ENCODE data around the gene STAC.

The STAC gene, protein sequence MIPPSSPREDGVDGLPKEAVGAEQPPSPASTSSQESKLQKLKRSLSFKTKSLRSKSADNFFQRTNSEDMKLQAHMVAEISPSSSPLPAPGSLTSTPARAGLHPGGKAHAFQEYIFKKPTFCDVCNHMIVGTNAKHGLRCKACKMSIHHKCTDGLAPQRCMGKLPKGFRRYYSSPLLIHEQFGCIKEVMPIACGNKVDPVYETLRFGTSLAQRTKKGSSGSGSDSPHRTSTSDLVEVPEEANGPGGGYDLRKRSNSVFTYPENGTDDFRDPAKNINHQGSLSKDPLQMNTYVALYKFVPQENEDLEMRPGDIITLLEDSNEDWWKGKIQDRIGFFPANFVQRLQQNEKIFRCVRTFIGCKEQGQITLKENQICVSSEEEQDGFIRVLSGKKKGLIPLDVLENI

DNA sequence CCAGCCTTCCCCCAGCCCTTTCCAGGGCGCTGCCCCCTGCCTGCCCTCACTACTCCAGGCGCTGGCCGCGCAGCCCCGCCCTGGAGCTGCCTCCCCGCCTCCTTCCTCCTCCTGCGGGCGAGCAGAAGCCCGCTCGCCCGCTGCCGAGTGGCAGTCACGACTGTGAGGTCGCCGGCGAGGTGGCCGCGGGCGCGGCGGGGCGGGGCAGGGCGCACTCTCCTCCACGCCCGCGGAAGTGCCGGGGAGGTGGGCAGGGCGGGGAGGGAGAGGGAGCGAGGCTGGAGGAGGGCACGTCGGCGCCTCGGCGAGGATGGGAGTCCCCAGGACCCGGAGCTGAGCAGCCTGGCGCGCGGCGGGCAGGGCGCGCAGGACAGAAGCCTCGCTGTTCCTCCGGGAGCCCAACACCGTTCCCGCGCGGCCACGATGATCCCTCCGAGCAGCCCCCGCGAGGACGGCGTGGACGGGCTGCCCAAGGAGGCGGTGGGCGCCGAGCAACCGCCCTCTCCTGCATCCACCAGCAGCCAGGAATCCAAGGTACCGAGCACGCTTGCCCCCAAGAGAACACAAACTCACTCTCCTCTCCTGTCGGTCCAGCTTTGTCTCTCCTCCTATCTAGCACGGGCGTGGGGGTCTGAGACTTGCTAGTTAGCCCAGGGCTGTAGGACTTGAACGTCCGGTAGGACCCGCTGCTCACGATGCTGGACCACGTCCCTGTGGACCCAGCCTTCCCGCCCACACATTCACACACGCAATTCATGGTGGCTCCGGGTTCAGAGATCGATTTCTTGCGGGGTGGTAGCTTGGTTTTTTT lies at the start of gene STAC:
TSS of gene STAC (plus strand) at position 284 of the 811 bp plus-strand sequence. CDS start at position 424, 140 bp downstream.
- no peak for DNase-seq

DNA sequence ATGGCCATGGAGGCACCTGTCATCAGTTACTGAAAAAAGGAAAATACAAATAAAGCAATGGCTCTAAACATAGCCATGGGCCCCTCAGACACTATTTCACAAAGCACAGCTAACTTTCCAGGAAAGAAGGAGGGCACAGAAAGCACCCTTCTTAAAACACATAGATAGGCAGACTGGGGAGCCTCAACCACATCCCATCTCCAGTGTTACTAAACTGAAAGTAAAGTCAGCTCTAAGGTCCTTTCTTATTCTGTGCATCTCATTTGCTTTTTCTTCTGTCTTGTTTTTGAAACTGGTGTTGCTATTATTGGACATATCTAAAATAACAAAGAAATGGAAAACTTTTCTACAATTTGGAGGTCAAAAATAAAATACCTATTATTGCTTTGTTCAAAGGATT lies 48.2 kb upstream of the STAC start:
- no peak for DNase-seq

DNA sequence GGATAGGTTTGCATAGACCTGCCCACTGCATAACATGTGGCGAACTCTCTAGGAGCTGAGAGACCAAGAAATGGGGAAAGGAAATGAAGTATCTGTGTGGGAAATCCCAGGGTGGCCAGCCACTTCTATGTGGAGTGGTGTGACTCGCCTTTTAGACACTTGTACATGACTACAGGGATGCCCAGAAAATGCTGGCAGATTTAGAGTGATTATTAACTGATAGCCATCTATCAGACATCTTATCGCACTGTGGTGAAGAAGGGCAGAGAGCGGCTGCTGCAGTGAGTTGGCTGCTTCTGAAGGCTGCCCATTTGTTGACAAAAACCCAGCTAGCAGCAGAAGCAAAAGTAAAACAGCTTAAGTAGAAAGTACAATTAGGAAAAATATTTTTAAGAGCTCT lies 18.1 kb upstream of the STAC start:
- DNase-seq: no peak

DNA sequence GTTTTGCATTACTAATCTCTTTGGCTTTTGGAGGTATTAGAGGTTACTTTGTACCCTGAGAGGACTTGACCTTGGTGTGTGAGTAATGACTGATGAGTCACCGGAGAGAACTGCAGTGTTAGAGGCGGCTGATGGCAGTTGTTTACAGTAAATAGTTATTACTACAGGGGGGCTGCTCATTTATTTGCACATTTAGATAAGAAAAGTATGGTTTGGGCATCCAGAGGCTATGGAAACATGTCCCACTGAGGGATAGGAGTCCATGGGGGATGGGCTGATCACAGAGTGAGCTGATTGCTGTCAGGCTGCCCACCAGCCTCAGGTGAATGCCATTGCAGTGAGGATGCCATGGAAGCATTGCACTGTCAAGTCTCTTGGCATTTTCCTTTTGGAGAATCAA lies 17.3 kb upstream of the STAC start:
- DNase-seq: no peak

DNA sequence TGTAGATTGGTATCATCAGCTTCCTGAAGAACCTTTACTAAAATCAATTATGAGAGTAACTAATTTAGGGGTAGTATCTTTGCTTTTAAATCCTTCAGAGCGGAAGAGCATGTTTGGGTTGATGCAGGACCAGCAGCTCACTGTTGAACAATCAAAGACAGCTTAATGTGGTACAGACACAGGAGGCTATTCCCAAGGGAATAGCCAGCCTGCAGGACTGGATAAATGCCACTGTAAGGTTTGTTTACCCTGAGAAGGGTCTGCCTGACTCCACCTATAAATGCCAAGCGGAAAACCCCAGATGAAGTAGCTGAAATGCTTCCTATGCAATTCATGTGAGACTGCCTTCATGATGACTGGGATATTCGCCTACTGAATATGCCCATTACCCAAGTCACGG lies 16.0 kb upstream of the STAC start:
- no peak for DNase-seq

DNA sequence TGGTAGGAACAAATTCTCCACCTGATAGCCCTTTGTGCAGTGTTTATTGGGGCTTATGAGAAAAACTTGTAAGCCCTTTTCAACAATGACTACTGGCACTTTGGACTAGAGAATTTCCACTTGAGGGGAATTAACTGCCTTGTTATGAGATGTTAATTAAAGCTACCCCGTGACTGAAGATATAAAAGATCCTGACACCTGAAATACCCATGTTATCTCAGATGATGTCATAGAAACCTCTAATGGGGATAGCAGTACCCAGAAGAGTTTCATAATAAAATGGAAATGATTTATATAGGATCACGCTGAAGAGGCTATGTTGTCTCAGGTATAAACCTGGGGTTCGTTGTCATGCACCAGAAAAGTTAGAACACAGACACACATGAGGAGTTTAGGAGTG lies 14.5 kb upstream of the STAC start:
- DNase-seq: no peak

DNA sequence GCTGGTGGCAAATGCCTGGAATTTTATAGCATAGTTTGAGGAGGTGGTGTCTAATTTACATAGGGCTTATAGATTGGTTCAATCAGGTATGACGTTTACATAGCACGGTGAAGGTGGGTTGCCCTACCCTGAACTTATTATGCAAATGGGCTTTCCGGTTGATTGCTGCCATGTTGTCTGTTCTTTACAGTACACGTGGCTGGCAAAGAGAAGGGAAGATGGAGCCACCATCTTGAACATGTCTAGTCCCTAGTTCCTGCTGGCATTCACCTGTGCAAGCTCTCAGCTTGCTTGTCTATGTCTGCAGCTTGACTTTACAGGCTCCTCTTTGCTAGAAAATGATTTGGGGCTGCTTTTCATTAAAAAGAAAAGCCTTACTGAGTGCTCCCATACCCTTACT lies 14.0 kb upstream of the STAC start:
- no peak for DNase-seq

DNA sequence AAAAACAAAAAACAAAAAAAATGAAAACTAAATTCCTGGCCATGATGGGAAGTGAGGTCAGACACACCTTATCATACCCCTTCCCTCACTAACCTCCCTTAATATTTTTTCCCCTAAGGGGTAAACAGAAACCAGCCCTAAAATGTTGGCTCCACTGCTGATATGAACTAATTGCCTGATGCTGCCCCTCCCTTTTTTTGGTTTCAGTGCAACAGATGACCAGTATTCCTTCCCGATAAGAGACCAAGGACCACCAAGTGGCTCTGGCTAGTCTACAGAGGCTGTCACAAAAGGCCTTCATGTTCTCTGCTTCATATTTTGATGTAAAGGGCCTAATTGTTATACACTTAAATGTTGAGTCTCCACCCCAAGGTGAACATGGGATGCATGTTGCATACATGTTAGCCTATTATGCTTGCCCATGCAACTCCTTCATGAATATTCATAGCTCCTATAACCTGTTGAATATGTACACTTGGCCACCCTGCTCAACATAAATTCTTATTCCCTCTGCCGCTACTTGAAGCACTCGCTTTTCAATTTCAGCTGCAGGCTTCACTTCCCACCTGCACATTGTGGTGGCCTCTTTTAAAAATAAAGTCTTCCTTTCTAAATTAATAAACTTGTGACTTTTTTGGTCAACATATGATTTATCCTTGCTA lies 12.3 kb upstream of the STAC start:
- no peak for DNase-seq

DNA sequence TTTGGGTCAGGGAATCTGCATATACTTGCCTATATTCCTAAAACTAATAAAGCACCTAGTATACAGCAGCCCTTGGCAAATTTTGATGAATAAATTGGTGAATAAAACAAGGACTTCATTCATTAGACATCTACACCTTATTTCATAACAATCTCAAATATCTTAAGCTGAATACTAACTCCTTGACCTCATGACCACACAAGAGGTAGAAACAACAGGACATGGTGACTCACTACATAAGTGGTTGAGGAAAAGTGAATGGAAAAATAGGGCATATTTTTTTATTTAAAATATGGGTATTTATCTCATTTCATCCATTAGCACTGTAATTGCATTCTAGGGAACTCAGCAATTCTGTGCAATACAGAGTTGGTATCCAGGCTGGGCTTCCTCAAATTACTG lies 7.8 kb upstream of the STAC start:
- DNase-seq: no peak

DNA sequence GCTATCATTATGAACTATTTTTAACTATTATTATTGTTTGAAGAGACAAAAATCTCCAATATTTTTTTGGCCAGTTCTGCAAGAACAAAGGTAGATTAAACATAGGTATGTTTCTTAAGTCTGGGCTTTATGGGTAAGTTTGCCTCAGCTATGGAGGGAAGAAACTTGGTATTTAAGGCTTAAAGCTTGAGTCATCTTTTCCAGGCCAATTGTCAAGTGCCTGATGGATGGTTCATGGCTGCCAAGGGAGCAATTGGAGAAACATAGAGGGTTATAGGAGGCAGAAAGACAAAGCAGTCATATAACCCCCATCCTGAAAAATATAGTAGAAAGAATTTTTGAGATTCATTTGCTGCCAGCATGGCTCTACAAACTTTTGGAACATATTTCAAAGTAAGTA lies 7.2 kb upstream of the STAC start:
- DNase-seq: no peak

DNA sequence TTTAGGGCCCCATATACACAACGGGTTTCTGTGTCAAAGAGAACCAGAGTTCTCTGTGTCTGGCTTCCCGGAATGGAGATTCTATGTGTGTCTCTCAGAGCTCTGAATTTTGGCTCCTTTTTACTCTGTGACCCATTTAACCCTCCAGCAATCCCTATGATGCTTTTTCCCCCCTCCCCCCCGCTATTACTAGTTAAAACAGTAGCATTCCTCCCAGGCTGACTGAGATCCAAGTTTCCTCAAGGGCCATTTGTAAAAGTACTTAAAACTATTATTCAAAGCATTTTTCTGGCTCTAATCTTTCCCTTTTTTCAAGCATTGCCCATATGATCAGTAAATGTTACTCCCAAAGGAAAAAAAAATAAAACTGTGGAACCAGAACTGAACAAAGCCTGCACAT lies 6.6 kb upstream of the STAC start:
- DNase-seq: no peak

DNA sequence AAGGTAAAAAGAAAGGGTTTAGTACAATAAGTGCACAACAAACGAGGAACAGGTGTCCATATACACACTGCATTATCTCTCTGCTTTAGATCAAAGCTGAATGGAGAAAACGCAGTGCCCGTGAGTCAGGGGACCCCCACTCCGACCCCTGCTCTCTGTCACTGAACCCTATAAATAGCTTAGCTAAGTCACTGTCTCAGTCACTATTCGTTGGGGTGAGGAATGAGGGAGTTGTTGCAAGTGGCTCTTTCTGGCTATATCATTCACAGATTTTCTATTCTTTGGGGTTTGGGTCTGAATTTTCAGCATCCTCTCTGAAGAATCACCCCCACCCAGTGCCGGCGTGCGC lies 458 bp upstream of the STAC start:
- no peak for DNase-seq

DNA sequence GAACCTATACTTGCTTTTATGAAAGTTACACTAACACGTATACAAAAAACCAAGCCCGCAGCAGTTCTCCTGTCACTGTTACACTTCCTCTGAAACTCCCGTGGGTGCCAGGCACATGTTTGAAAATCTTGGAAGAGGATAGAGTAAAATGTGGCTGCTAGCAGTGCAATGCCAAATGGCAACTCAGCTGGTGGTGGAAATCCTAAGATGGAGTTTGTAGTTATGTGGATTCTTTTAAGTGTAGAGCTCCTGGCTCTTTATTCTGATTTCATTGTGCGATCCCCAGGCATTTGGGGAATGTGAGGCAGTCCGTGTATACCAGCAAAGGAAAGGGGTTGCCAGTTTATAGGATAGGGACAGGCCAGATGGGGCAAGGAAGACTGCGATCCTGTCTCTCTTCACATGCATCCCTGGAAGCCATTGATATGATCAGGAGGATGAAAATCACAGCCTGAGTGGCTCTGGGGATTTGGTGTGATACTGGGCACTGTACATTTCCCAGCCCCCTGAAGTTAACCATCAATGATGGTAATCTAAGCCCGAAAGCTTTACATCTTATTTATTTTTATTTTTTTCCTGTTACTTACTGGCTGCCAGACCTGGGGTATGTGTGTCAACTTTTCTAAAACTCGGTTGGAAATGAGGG lies 1.1 kb downstream of the STAC start:
- no peak for DNase-seq

DNA sequence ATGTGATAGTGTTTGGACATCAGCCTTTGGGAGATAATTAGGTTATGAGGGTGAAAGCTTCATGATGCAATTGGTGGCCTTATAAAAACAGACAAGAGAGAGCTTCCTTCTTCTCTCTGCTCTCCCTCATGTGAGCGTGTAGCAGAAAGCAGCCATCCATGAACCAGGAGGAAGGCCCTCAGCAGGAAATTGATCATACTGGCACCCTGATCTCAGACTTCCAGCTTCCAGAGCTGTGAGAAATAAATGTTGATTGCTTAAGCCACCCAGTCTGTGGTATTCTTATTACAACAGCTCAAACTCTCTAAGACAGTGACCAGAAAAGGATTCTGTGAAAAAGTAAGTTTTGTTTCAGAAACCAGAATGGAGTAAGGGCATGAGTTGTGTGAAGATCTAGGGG lies 13.3 kb downstream of the STAC start:
- no peak for DNase-seq

DNA sequence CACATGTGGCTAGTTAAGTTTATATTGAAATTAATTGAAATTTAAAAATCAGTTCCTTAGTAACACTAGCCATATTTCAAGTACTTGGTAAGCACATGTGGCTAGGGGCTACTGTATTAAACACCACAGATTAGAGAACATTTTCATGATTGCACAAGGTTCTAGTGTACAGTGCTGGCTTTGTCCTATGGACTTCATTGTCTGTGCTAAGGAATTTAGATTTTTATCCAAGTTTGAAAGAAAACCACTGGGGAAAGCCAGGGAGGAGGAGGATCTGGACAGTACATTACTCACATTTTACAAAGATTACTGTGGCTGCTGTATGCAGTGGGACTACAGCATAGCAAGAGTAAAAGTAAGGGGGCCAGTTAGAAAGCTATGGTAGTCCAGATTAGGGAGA lies 13.9 kb downstream of the STAC start:
- no peak for DNase-seq

DNA sequence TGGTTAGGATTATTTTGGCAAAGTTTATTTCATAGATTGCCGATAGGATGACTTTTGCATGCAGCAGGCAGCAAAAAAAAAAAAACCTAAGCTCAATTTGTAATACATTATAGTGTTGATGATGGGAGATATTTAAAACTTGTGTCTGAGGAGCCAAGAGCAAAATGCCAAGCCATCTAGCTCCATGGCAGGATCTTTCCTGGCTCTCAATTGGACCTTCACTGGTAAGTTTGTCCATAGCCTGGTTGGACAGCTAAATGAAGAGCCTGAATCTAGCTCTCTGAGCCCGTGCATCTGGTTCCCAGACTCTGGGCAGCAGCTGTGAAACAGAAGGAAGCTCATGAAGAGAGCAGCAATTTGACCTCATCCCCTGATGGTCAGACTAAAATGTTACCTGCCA lies 17.5 kb downstream of the STAC start:
- no peak for DNase-seq

DNA sequence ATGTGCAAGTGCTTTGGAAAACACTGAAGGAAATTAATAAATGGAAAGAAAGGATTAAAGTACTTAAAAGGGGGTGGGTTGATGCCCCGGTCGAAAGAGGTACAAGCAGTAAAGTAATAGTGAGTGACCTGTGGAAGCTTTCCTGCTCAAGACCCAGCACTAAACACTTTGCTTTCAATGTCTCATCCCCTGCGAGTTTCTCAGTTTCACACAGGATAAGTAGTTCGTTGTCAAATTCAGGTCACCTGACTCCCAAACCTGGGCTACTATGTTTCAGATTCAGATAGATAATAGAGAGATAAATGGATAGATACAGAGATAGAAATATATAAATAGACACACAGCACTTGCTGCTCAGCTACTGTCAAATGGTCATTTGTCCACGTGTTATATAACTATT lies 19.6 kb downstream of the STAC start:
- DNase-seq: no peak

DNA sequence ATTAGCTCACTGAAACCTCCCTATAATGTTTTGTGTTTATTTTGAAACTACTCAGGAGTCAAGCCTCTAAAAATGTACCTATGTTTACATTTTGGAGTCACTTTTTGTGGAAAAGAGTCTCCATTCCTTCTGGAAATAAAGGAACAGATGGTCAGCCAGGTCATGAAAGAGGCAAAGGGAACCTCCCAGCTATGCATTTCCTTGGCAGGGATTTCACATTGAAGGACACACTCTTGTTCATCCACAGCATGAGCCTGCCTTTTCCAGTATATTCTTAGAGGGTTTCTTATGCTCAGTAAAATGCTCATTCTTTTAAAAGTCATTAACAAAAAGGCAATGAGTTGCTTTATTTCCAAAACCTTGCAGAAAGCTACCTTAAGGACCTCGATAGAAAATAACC lies 20.8 kb downstream of the STAC start:
- DNase-seq: no peak

DNA sequence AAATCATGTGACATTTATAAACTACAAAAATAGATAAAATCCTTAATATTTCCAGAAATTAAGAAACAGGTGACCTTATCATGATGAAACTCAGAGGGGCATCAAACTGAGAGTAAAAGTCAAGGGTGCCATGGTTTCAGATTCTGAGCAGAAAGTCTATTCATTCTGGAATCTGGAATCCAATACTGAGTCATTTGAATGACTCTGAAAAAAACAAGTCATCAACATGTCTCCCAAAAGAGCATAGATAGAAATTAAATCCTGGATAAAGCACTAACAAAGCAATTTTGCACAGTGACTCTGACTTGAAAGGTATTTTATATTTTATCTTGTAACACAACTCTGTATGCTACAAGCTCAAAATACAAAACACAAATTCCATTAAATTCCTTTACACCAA lies 23.4 kb downstream of the STAC start:
- no peak for DNase-seq

DNA sequence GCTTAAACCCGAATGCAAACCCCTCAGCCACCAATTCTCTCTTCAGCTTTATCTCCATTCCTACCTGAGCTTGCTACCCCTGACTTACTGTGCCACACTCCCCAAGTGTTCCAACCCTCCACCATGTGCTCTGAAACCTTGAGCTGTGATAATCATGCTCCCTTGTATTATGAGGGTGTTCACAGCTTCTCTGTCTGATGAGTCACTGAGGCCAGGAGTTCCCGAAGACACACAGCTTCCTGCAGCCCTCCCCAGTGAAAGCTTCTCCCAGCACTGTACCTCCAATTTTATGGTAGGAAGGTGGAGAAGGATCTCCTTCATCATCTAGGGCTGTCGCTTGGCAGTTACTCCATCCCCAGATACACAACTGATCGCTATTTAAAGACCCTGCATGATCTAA lies 24.9 kb downstream of the STAC start:
- DNase-seq: no peak

DNA sequence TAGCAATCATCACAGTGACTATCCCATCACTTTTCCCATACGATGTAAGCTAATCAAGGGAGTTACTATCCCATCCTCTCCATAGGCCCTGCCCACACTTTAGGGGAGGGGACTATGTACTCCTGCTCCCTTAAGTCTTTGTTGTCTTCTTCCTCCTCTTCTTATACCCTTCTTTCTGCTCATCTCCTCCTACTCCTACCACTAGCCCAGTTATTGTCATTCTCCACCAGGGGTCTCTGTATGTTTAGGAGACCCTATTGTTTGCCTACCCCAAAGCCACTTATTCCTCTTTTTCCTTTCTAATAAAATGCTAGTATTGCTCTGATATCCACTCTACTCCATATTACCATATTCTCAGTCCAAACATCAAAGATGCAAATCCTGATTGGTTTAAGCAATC lies 27.8 kb downstream of the STAC start:
- DNase-seq: no peak

DNA sequence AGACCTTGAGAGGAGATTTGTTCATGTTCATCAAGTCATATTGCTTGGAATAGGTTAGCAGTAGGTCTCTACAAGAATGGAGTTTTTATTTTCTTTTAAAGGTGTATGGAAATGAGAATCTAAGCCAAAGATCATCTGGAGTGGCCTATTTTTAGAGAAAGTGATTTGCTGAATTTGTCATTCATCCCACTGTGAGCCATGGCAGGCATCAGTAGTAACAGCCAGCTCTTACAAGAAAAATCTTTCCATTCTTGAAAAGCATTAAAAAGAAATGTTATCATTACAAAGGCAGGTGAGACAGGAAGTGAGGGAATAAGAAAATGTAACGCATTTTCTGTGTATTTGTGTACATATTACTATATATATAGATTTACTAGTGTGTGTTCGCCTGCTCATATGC lies 29.6 kb downstream of the STAC start:
- DNase-seq: no peak

DNA sequence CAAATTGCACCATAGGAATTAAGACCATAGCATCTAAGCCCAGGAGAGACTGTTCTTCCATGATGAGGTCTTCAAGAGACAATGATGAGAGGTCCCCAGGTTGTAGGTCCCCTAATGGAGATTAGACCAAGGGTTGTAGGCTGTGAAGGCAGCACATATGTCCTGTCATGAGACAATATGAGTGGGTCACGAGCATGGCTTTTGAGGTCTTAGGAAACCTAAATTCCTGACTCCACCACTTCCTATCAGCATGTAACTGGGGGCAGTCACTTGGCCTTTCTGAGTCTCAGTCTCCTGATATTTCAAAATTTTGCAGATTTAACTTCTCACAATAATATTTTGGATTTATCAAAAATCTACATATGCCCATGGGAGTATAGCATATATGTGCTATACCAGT lies 31.3 kb downstream of the STAC start:
- DNase-seq: no peak

DNA sequence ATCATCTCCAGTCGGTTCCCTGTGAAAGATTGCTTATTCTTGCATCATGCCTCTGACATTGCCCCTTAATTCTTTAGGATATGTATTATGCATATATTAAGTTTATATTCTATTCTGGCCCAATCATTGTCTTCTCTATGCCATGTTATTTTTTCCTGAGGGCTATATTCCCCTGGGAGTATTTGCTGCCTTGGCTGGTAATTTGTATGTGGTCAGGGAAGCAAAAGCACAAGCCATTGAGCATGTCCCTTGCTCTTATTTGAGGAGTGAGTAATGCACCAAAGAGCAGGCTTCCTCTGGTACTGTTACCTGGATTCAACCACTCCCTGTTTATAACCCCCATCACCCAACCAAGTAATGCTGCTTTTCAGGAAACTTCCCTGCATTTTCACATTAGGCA lies 36.3 kb downstream of the STAC start:
- no peak for DNase-seq

All from CD4-positive, alpha-beta T cell treated with Interferon alpha-2 for 1 hour (primary cell).